Osteoblast (primary cell): ENCODE measurements around the gene CHRM1. TPM values are rescaled to one million over a fixed set of nuclear protein-coding genes. Genes with fewer than 3 reads are reported as not detected.
"Not testable (repeated sequence)": the region's sequence is repeated elsewhere in the genome, so short reads cannot be mapped to it uniquely, and the experiment has no call there.

Experiments
- DNase-seq: peaks from one replicate; pipeline ENCODE4 v3.0.0; 2011; ENCODE audit warnings: low spot score, mixed read lengths; ENCODE audit not compliant: insufficient read length; ENCODE audit errors: missing footprints
- H2AFZ ChIP-seq: 2 replicates; pipeline ENCODE4 v1.6.0; 2011; ENCODE audit warnings: mild to moderate bottlenecking, low read length
- H3K27ac ChIP-seq: 2 replicates; pipeline ENCODE4 v1.5.1; 2011; ENCODE audit warnings: mild to moderate bottlenecking, low read depth, low read length, moderate library complexity
- H3K27me3 ChIP-seq: 2 replicates; pipeline ENCODE4 v1.6.0; 2012; ENCODE audit warnings: mild to moderate bottlenecking, control low read depth, inconsistent platforms, low read length, moderate library complexity; ENCODE audit not compliant: insufficient read depth
- H3K36me3 ChIP-seq: 2 replicates; pipeline ENCODE4 v1.5.1; 2011; ENCODE audit warnings: mild to moderate bottlenecking, low read length, control low read depth, moderate library complexity; ENCODE audit not compliant: insufficient read depth
- H3K4me1 ChIP-seq: 2 replicates; pipeline ENCODE4 v1.5.1; 2011; ENCODE audit warnings: mild to moderate bottlenecking, low read length, control low read depth, moderate library complexity; ENCODE audit not compliant: insufficient read depth
- H3K4me2 ChIP-seq: 2 replicates; pipeline ENCODE4 v1.6.0; 2011; ENCODE audit warnings: mild to moderate bottlenecking, low read length; ENCODE audit not compliant: insufficient read depth
- H3K4me3 ChIP-seq: fragments of 200-600 bp; sonication (generic); 3 replicates; pipeline ENCODE4 v1.5.1; 2012; ENCODE audit warnings: mild to moderate bottlenecking, low read length, inconsistent platforms; ENCODE audit not compliant: insufficient read depth
- H3K79me2 ChIP-seq: 2 replicates; pipeline ENCODE4 v1.6.0; 2012; ENCODE audit warnings: mild to moderate bottlenecking, low read length, control low read depth, inconsistent platforms; ENCODE audit not compliant: insufficient read depth
- H3K9me3 ChIP-seq: 2 replicates; pipeline ENCODE4 v1.5.1; 2011; ENCODE audit warnings: low read depth, low read length, control low read depth
- H4K20me1 ChIP-seq: 2 replicates; pipeline ENCODE4 v1.6.0; 2012; ENCODE audit warnings: mild to moderate bottlenecking, low read length, control low read depth; ENCODE audit not compliant: insufficient read depth
- CTCF ChIP-seq: IDR thresholded peaks from 2 replicates; pipeline ENCODE4 v1.5.1; 2011; ENCODE audit warnings: mild to moderate bottlenecking, low read depth, low read length, moderate library complexity; ENCODE audit errors: extremely low read depth
- total RNA-seq: library from RNA; depleted of rRNA; stranded (reverse); fragments of >200 nt; gene quantifications from 2 replicates; pipeline ENCODE4 v1.2.3, GENCODE V29; 2012

The CHRM1 gene
- total RNA-seq, 1 donor, result not detected

DNA sequence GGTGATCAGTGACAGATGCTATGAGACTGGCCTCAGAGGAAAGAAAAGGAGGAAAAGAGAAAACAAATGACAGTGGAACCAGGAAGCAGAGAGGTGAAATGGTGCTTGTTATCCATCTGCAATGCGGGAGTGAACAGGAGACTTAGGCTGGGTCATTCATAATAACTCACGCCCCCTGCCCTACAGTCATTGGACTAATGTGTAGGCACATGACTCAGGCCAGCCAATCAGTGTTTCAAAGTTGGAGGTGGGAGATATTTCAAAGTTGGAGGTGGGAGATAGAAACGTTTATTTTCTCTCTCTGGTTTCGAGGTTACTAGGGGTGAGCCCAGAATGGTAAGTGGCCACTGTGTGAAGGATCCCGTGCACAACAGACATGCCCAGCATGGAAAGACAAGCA lies 33.3 kb upstream of the CHRM1 start:
- no peaks in the 10 kb centered on the region for H3K79me2 ChIP-seq
- H4K20me1 ChIP-seq, result no peaks in the 10 kb centered on the region
- H3K27ac ChIP-seq, result no peak overlapping the region
- no peaks in the 10 kb centered on the region for H3K4me1 ChIP-seq
- H3K36me3 ChIP-seq, result no peaks in the 10 kb centered on the region
- no peak overlapping the region for H3K4me3 ChIP-seq
- H3K9me3 ChIP-seq, result no peaks in the 10 kb centered on the region
- no peaks in the 10 kb centered on the region for H3K27me3 ChIP-seq
- DNase-seq, result no peak
- no peak overlapping the region for H2AFZ ChIP-seq
- no peak for TF ChIP-seq CTCF
- no peak overlapping the region for H3K4me2 ChIP-seq

- DNase-seq, result no peak
- TF ChIP-seq CTCF, result no peak
- H3K36me3 ChIP-seq, result no peaks in the 10 kb centered on the region
Measured at GRCh38 chr11:62953811-62954210, 32.6 kb upstream of the CHRM1 start.

DNA sequence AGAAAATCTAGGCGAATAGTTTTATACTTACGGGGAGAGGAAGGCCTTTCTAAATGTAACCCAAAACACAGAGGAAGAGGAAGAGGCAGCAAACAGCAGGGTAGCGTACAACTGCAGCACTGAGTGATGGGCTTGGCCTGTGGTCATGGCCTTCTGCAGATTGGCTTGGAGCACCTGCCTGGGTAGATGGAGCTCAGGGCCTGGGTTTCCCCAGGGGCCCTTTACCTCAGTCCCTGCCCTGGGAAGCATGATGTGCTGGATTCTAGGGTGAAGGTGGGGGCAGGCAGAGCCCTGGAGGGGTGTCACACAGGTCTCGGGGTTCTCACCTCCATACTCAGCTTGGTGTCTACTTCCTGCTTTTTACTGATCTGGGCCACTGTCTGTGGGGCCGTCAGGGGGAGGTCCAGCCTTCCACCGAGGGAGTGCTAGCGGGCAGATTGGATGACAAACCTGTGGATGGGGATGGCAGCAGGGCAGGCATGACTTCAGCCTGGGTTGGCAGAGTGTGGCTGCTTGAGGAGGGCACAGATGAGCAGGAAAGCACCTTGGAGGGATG lies 27.7 kb upstream of the CHRM1 start:
- DNase-seq, result no peak
- H3K27ac ChIP-seq, result no peak overlapping the region
- H3K4me2 ChIP-seq, result no peak overlapping the region
- H3K27me3 ChIP-seq, result peaks cover 3% of the 10 kb centered on the region
- H3K4me1 ChIP-seq, result no peaks in the 10 kb centered on the region
- no peaks in the 10 kb centered on the region for H3K36me3 ChIP-seq
- no peaks in the 10 kb centered on the region for H4K20me1 ChIP-seq
- H3K4me3 ChIP-seq, result no peak overlapping the region
- H3K79me2 ChIP-seq, result no peaks in the 10 kb centered on the region
- H3K9me3 ChIP-seq, result no peaks in the 10 kb centered on the region
- H2AFZ ChIP-seq, result no peak overlapping the region
- no peak for TF ChIP-seq CTCF

More at GRCh38 chr11:62953811-62954210, 32.6 kb upstream of the CHRM1 start:
- Histone ChIP-seq H3K4me2 (no peak overlapping the region), H3K27ac (no peak overlapping the region), H3K9me3 (no peaks in the 10 kb centered on the region), H4K20me1 (no peaks in the 10 kb centered on the region), H3K79me2 (no peaks in the 10 kb centered on the region), H3K4me1 (no peaks in the 10 kb centered on the region), H2AFZ (no peak overlapping the region), H3K4me3 (no peak overlapping the region), H3K27me3 (peaks cover under 1% of the 10 kb centered on the region)

DNA sequence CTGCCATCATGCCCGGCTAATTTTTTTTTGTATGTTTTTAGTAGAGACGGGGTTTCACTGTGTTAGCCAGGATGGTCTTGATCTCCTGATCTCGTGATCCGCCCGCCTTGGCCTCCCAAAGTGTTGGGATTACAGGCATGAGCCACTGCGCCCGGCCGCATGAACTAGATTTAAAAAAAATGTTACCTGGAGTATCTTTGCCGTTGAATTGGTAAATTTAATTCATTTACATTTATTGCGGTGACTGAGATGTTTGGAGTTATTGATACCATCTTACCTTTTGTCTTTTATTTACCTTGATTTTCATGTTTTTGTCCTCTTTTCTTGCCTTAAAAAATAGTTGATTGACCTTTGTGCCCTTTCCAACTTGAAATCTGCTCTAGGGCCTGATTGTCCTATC lies 24.4 kb upstream of the CHRM1 start:
- not testable (repeated sequence) for H4K20me1 ChIP-seq, H3K79me2 ChIP-seq, H2AFZ ChIP-seq, H3K4me1 ChIP-seq, H3K27ac ChIP-seq, H3K4me3 ChIP-seq, DNase-seq, H3K27me3 ChIP-seq, H3K4me2 ChIP-seq, H3K36me3 ChIP-seq, H3K9me3 ChIP-seq

DNA sequence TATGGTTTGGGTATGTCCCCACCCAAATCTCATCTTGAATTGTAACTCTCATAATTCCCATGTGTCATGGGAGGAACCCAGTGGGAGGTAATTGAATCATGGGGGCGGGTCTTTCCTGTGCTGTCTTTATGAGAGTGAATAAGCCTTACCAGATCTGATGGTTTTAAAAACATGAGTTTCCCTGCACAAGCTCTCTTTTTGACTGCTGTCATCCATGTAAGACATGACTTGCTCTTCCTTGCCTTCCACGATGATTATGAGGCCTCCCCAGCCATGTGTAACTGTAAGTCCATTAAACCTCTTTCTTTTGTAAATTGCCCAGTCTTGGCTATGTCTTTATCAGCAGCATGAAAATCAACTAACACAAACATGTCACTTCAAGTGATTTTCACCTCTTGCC lies 16.4 kb upstream of the CHRM1 start:
- not testable (repeated sequence) for H3K9me3 ChIP-seq

More for the DNA sequence above, 16.4 kb upstream of the CHRM1 start:
- H3K4me2 ChIP-seq, H3K4me1 ChIP-seq, H3K79me2 ChIP-seq, H3K36me3 ChIP-seq, H3K4me3 ChIP-seq, H2AFZ ChIP-seq, H3K27me3 ChIP-seq, H3K27ac ChIP-seq, DNase-seq, H4K20me1 ChIP-seq: not testable (repeated sequence)
